GM12872 (cell line): ENCODE results near the gene TSPAN1.

Experiments
- TF ChIP-seq, protein P1 (sequence below): IDR thresholded peaks from 3 replicates; pipeline ENCODE4 v1.5.1; 2011; ENCODE audit warnings: low read depth, mild to moderate bottlenecking, low read length, moderate library complexity; ENCODE audit not compliant: insufficient read depth

Gene TSPAN1

DNA sequence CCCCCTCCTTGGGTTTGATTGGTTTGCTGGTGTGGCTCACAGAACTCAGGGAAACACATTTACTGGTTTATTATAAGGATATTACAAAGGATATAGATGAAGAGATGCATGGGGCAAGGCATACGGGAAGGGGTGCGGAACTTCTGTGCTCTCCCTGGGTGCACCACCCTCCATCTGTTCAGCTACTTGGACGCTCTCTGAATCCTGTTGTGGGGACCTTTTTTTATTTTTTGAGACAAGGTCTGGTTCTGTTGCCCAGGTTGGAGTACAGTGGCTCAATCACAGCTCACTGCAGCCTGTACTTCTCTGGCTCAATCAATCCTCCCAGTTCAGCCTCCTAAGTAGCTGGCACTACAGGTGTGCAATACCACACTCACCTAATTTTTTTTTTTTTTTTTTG lies 35.7 kb downstream of the TSPAN1 start:
- TF ChIP-seq, protein P1, sequence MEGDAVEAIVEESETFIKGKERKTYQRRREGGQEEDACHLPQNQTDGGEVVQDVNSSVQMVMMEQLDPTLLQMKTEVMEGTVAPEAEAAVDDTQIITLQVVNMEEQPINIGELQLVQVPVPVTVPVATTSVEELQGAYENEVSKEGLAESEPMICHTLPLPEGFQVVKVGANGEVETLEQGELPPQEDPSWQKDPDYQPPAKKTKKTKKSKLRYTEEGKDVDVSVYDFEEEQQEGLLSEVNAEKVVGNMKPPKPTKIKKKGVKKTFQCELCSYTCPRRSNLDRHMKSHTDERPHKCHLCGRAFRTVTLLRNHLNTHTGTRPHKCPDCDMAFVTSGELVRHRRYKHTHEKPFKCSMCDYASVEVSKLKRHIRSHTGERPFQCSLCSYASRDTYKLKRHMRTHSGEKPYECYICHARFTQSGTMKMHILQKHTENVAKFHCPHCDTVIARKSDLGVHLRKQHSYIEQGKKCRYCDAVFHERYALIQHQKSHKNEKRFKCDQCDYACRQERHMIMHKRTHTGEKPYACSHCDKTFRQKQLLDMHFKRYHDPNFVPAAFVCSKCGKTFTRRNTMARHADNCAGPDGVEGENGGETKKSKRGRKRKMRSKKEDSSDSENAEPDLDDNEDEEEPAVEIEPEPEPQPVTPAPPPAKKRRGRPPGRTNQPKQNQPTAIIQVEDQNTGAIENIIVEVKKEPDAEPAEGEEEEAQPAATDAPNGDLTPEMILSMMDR: no peak

DNA sequence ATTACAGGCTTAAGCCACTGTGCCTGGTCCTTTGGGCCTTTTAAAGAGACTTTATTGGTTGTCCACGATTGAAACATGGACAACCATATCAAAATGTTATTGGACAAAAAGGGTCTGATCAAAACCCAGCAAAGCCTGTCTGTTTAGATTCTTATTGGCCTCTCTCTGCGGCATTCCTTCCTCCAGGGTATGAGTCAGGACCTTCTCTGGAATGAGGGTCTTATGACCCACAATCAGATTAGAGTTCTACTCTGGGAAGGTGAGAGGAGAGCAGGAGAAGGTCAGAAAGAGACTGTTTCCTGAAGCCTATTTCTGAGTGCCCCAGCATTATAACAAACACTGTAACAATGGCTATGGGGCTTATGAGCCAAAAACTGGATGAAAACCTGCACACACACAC lies 36.2 kb downstream of the TSPAN1 start:
- TF ChIP-seq, protein P1: no peak

DNA sequence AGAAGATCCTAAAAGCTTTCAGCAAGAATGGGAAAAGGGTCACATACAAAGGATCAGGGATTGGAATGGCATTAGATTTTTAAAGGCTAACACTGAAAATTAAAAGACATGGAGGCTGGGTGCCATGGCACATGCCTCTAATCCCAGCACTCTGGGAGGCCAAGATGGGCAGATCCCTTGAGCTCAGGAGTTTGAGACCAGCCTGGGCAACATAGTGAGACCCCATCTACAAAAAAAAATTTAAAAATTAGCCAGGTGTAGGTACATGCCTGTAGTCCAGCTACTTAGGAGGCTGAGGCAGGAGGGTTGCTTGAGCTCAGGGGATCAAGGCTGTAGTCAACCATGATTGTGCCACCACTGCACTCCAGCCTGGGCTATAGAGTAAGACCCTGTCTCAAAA lies 40.6 kb downstream of the TSPAN1 start:
- TF ChIP-seq, protein P1: no peak

DNA sequence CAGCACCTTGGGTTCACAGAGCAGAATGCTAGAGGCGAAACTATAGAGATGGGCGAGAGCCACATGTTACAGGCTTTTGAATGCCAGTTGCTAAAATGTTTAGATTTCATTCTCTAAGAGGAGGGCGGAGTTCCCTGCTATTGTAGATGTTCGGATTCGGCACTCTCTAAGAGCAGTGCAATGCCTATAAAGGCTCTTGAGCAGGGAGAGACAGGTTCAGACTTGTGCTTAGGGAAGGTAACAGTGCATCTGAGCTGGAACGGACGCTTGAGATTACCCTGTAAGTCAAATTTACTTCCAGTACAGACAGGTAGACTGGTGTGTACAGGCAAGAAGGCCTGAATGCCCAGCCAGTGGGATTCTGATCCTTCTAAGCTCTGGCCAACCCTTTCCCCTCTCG lies 43.6 kb downstream of the TSPAN1 start:
- TF ChIP-seq, protein P1: no peak

DNA sequence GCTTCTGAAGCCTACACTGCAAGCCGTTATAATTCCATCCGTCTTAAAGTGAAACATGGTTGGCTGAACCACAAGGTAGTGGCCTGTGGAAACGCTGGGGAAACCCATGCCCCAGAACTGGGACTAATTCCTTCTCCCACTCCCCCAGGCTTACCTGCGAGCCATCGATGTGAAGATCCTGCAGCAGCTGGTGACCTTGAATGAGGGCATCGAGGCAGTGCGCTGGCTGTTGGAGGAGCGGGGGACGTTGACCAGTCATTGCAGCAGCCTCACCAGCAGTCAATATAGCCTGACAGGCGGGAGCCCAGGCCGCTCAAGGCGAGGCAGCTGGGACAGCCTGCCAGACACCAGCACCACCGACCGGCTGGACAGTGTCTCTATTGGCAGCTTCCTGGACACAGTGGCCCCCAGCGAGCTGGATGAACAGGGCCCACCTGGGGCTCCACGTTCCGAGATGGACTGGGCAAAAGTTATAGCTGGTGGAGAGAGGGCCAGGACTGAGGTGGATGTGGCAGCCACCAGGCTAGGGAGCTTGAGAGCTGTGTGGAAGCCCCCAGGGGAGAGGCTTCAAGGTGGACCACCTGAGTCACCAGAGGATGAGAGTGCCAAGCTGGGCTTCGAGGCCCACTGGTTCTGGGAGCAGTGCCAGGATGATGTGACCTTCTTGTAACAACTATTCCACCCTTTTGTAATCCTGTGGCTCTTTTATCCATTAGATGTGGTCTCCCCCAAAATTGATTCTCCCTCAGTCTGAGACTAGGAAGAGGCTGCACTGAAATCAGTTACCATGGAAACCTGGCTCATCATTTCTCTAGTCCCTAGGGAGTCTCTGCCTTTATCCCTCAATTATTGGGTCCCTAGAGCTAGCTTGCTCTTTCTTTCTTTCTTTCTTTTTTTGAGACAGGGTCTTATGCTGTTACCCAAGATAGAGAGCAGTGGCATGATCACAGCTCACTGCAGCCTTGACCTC lies 44.9 kb downstream of the TSPAN1 start:
- TF ChIP-seq, protein P1: no peak

DNA sequence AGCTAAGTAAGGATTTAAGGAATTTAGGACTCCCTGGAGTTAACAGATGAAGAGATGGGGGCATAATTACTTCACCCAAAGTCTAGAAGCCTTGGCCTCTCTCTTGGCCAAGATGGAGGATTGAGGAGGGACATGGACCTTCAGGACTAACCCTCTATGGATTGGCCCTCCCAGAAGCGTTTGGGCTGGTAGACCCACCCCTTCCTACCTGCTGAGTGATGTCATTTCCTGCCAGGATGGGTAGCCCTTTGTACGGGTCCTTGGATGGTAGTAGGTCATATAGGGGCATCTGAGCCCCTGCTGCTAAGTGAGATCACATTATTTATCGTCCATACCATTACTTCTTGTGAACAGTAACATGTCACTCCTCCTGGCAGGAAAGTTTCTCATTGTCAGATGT lies 45.9 kb downstream of the TSPAN1 start:
- TF ChIP-seq, protein P1: no peak

DNA sequence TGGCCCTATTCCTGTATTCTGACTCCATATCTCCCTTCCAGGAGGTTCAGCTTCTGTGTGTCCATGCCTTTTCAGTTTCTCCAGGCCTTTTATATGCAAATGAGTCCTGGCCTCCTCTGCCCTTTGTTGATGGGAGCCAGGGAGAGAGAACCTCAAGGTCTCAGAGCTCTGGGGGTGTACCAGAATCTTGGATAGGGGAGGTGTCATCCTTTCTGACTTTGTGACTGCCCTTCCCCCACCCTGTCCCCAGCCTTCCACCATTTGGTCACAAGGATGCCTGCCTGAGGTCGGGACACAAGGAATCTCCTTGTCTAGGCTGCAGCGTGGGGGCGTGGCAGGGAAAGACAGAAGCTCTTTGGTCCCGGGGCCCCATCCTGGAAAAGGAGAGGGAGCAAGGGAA lies 46.9 kb downstream of the TSPAN1 start:
- TF ChIP-seq, protein P1: no peak
